GM18873 (cell line): ENCODE data around the gene ZYX.
"Not testable (repeated sequence)": the region's sequence is repeated elsewhere in the genome, so short reads cannot be mapped to it uniquely, and the experiment has no call there.

Source experiments
- ATAC-seq: cut with Tn5 transposase; IDR thresholded peaks from one replicate; pipeline ENCODE4 v1.9.1; 2021; ENCODE audit warnings: mild to moderate bottlenecking, moderate library complexity, moderate number of reproducible peaks; ENCODE audit not compliant: unreplicated experiment, low FRiP score

Gene ZYX

DNA sequence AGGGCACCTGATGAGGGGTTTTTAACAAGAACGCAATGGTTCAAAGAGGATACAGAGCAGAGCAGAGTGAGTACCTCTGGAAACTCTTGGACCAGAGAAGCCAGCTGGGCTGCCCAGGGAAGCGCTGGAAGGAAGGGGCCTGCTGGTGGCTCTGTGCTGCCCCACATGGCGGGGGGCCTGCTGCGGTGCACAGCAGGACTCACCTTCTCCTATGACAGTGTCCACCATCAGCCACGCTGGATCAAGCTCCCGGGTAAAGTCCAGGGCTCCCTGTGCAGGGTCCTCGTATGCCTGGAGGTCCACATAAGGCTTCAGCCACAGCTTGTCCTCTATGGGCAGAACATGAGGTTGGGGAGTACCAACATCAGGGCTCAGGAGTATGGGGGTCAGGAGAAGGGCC, 15.0 kb downstream of the ZYX start:
- no peak for ATAC-seq

GRCh38 chr7:143396625-143397556, 15.7 kb downstream of the ZYX start:
- no peak for ATAC-seq

- ATAC-seq = no peak
These were observed 16.8 kb downstream of the ZYX start for GRCh38 chr7:143397710-143398530.

DNA sequence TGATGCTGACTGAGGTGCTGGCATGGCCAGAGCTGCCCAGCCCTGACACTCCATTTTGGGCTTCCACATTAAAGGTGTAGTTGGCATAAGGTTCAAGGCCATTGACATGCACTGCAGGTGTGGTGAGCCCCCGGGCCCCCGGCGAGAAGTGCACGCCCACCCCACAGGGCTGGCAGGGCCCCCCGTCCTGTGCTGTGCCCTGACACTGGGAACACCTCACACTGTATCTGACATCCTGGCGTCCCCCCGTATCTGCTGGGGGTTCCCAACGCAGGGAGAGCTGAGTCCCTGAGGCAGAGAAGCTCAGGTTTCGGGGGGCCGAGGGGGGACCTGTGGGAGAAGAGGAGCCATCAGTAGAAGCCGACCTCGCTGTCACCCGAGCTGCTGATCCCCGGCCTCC, 17.5 kb downstream of the ZYX start:
- no peak for ATAC-seq

GRCh38 chr7:143399151-143399550, 18.0 kb downstream of the ZYX start:
- no peak for ATAC-seq

- ATAC-seq = no peak
These were observed 18.5 kb downstream of the ZYX start for GRCh38 chr7:143399642-143400041.

- no peak for ATAC-seq
These were observed 20.1 kb downstream of the ZYX start for GRCh38 chr7:143401265-143401664.

GRCh38 chr7:143402233-143402632, 21.1 kb downstream of the ZYX start:
- not testable (repeated sequence) for ATAC-seq

DNA sequence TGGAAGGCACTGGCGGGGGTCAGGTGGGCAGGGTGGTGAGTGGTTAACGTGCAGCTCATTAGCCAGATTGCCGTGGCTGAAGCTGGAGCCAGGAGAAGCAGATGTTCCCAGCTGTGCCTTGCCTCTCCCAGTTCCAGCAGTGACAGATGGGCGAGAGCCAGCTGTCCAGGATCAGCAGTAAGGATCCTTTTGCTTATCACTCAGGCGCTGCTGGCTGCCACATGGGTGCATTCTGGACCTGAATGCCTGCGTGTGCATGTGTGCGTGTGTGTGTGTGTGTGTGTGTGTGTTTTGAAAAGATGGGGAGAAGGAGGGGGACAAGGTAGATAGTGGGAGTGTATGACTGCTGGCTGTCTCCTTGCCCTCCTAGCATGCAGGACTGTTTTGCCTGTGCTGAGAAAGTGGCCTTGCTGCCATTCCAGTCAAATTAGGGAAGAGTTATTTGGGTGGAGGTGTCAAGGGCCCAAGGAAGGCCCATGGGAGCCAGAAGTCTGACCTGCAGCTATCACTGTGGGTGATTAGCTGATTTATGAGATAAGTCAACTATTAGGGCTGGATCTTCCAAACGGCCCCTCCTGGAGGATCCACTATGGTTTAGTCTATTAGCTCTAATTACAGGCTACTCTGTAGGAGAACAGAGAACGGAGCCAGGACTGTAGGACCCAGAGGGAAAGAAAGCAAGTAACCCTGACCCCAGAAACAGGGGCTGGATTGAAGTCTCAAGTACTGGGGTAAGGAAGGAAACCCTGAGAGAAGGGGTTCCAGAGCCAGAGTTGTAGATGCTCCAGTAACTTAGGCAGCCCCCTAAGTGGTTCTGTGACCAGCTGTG, 24.2 kb downstream of the ZYX start:
- ATAC-seq = no peak

GRCh38 chr7:143406002-143406357, 24.8 kb downstream of the ZYX start:
- no peak for ATAC-seq

DNA sequence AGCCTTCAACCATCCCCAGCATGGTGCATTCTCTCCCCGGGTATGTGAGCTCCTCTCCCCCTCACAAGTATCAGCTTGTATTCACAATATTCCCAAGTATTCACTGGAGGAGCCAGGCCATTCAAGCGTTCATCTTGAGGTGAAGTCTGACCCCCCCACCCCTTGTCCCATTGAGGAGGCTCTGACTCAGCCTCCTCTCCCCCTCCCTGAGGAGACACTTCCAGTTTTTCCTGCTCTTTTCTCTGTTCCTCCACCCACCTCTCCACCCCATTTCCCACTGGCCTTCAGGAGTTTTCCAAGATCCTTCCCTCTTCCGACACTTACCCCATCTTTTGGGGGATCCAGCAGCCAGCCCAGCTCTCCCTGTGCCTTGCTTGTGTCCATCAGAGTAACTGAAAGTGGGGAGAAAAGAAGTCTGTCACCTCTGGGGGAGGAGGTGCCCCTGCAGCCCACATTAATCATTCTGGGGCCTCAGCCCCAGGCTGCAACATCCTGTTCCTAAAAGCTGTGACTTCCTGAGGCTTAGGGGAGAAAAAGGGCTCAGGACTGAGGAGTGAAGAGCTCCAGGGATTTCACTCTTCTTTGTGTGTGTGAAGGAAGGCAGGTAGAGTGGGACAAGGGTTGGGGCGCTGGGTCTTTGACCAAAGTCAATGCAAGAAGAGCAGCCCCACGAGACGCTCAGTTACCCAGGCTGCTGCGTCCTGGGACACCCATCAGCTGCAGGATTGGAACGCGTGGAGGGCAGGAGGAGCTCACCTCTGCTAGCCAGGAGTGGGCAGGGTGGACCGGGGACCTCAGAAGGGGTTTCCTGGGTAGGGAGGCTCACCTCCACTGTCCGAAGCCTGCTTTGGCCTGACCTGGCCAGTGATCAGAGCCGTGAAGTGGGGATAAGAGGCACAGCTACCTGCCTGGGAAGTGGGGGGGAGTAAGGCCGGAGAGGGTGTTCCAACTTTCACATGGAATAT, 26.4 kb downstream of the ZYX start:
- ATAC-seq = no peak

GRCh38 chr7:143408252-143408685, 27.1 kb downstream of the ZYX start:
- ATAC-seq = no peak

DNA sequence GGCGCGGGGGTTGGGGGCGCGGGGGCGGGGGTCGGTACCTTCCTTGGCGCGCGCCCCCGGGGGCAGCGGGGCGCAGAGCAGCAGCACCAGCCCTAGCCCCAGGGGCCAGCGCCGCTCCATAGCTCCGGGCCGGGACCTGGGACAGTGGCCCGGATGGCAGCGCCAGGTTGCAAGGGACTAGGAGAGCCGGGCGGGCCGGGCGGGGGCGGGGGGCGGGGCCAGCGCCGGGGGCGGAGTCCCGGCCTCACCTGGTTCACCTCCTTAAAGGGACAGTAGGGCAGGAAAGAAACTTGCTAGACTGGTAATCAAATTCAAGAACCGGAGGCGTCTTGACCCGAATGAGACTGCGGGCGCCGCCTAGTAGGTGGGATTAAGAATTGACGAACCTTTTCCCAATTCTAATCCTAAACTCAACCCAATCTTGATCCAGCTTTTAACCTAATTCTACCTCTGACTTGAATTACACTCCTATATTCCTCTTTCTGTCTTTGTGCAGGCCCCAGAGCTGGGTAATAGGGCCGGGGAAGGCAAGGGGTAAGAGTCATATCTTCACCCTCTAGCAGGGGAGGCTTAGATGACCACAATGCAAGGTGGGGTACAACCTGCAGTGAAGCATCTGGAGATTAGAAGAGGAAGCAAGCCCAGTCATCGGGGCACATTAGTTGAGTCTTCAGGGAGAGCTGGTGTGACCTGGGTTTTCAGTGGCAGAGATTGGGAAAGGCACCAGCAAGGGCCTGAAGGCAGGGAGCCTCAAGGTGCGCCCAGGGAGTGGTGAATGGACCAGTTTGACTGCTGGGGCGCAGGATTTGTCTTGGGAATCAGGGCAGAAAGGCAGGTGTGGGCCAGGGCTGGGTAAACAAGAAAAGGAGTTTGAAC, 27.8 kb downstream of the ZYX start, which contains the start of gene EPHA1:
EPHA1 (minus strand) TSS at position 171 of the 876 bp plus-strand sequence; CDS start at position 120, 51 bp downstream.
- no peak for ATAC-seq

GRCh38 chr7:143410521-143411004, 29.4 kb downstream of the ZYX start:
- no peak for ATAC-seq

DNA sequence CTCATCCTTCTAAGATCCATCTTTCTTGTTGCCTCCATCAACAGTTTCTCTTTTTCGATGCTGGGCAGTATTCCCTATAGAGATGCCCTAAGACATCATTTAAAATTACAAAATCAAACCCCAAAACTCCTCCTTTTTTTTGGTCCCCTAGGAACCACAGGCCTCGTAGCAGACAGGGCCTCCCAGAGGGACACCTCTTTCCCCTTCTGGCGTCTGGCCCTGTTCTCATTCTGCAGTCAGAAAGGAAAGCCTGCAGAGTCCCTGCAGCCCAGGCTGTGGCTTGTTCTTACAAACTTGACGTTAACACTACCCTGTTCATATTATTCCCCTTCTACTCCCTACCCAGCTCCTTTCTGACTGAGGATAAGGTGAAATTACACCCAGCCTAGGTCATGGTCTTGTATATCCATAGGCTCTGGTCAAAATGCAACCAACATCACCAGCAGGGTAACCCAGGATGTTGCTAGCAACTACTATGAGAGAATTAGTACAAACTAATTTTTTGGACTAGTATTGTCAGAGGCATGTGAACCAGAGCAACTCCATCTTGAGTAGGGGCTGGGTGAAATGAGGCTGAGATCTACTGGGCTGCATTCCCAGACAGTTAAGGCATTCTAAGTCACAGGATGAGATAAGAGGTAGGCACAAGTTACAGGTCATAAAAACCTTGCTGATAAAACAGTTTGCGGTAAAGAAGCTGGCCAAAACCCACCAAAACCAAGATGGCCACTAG, 31.0 kb downstream of the ZYX start:
- no peak for ATAC-seq

- no peak for ATAC-seq
These were observed 32.0 kb downstream of the ZYX start for GRCh38 chr7:143413123-143413522.

DNA sequence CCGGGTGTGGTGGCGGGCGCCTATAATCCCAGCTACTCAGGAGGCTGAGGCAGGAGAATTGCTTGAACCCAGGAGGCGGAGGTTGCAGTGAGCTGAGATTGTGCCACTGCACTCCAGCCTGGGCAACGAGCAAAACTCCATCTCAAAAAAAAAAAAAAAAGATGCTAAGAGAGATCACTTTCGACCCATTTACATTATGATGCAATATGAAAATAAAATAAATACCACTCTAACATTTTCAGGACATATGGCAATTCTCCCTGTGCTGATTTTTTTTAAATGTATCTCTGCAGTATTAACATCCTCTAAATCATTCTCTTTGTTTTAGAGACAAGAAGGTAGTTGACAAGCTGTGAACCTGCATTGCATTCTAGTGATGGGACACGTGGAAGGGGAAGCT, 34.1 kb downstream of the ZYX start:
- not testable (repeated sequence) for ATAC-seq
